NCI-H345 (cell line): ENCODE measurements around the gene IL1RAP.
"Not testable (repeated sequence)": the region's sequence is repeated elsewhere in the genome, so short reads cannot be mapped to it uniquely, and the experiment has no call there.

Experiments used
- DNase-seq: peaks from one replicate; lab custom pipeline; 2025; lab: John Stamatoyannopoulos, UW

The IL1RAP gene

GRCh38 chr3:190512666-190513065 lies 1.2 kb upstream of the IL1RAP start:
- DNase-seq = no peak

GRCh38 chr3:190514413-190515153 lies 698 bp downstream of the IL1RAP start:
- DNase-seq = no peak

GRCh38 chr3:190516416-190516815 lies 2.5 kb downstream of the IL1RAP start:
- no peak for DNase-seq

- DNase-seq = no peak
These were observed 3.8 kb downstream of the IL1RAP start for GRCh38 chr3:190517687-190518086.

GRCh38 chr3:190518531-190518930 lies 4.6 kb downstream of the IL1RAP start:
- DNase-seq = not testable (repeated sequence)

- DNase-seq = no peak
These were observed 6.0 kb downstream of the IL1RAP start for GRCh38 chr3:190519886-190520285.

- DNase-seq = no peak
These were observed 8.1 kb downstream of the IL1RAP start for GRCh38 chr3:190521998-190522397.

GRCh38 chr3:190522621-190523222 lies 8.8 kb downstream of the IL1RAP start:
- no peak for DNase-seq

- no peak for DNase-seq
These were observed 11.1 kb downstream of the IL1RAP start for GRCh38 chr3:190524942-190525341.

- DNase-seq = no peak
These were observed 11.7 kb downstream of the IL1RAP start for GRCh38 chr3:190525634-190526033.

- peak; percentile 59 for DNase-seq
These were observed 13.2 kb downstream of the IL1RAP start for GRCh38 chr3:190526787-190527762.

GRCh38 chr3:190528706-190529105 lies 14.8 kb downstream of the IL1RAP start:
- DNase-seq = no peak

GRCh38 chr3:190531406-190531805 lies 17.5 kb downstream of the IL1RAP start:
- no peak for DNase-seq

- no peak for DNase-seq
These were observed 18.9 kb downstream of the IL1RAP start for GRCh38 chr3:190532731-190533203.

GRCh38 chr3:190533511-190534281 lies 19.8 kb downstream of the IL1RAP start:
- no peak for DNase-seq

- DNase-seq = no peak
These were observed 20.5 kb downstream of the IL1RAP start for GRCh38 chr3:190534386-190534785.

GRCh38 chr3:190534986-190535385 lies 21.1 kb downstream of the IL1RAP start:
- no peak for DNase-seq

GRCh38 chr3:190537146-190537545 lies 23.3 kb downstream of the IL1RAP start:
- no peak for DNase-seq

- peak; percentile 15 for DNase-seq
These were observed 24.4 kb downstream of the IL1RAP start for GRCh38 chr3:190538288-190538687.

GRCh38 chr3:190539526-190539925 lies 25.6 kb downstream of the IL1RAP start:
- no peak for DNase-seq

GRCh38 chr3:190541008-190541407 lies 27.1 kb downstream of the IL1RAP start:
- DNase-seq = no peak

GRCh38 chr3:190541560-190541959 lies 27.7 kb downstream of the IL1RAP start:
- no peak for DNase-seq
